GM12865 (cell line): ENCODE results near the gene ABHD8.

Source experiments
- DNase-seq: peaks from one replicate; pipeline ENCODE4 v3.0.0; 2010; ENCODE audit warnings: low read depth
- H3K4me3 ChIP-seq: 2 replicates; pipeline ENCODE4 v1.5.1; 2011; ENCODE audit warnings: mild to moderate bottlenecking, low read depth, low read length, control low read depth
- TF ChIP-seq, protein P1 (sequence below): IDR thresholded peaks from 2 replicates; pipeline ENCODE4 v1.5.1; 2011; ENCODE audit warnings: low read length, control low read depth, low read depth, inconsistent platforms; ENCODE audit not compliant: insufficient read depth; ENCODE audit errors: missing control alignments

The ABHD8 gene

DNA sequence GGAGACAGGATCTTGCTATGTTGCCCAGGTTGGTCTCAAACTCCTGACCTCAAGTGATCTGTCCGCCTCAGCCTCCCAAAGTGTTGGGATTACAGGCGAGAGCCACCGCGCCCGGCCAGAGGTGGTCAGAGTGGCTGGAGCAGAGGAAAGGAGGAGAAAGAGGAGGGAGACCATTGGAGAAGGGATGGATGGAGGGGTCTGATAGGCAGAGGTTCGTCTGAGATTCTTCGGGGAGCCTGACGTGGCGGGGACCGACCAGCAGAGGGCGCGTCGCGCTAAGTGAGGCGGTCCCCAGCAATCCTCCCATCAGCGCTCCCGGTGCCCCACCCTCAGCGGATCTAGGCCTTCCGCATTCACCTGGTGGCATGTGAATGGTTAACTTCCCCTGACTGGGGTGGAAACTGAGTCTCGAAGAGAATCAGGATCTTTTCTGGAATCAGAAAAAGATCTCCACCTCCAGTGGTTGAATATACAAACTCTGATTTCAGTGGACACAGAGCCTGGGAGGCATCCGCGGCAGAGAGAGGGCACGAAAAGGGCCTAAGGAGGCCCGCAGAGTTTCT is 43.0 kb upstream of the ABHD8 start:
- TF ChIP-seq, protein P1, sequence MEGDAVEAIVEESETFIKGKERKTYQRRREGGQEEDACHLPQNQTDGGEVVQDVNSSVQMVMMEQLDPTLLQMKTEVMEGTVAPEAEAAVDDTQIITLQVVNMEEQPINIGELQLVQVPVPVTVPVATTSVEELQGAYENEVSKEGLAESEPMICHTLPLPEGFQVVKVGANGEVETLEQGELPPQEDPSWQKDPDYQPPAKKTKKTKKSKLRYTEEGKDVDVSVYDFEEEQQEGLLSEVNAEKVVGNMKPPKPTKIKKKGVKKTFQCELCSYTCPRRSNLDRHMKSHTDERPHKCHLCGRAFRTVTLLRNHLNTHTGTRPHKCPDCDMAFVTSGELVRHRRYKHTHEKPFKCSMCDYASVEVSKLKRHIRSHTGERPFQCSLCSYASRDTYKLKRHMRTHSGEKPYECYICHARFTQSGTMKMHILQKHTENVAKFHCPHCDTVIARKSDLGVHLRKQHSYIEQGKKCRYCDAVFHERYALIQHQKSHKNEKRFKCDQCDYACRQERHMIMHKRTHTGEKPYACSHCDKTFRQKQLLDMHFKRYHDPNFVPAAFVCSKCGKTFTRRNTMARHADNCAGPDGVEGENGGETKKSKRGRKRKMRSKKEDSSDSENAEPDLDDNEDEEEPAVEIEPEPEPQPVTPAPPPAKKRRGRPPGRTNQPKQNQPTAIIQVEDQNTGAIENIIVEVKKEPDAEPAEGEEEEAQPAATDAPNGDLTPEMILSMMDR = peak; percentile 94
- DNase-seq = peak; percentile 82
- no peak overlapping the region for H3K4me3 ChIP-seq

- no peak for DNase-seq
- H3K4me3 ChIP-seq = no peak overlapping the region
- TF ChIP-seq, protein P1 = no peak
Measured at GRCh38 chr19:17341845-17342244, 38.6 kb upstream of the ABHD8 start.

DNA sequence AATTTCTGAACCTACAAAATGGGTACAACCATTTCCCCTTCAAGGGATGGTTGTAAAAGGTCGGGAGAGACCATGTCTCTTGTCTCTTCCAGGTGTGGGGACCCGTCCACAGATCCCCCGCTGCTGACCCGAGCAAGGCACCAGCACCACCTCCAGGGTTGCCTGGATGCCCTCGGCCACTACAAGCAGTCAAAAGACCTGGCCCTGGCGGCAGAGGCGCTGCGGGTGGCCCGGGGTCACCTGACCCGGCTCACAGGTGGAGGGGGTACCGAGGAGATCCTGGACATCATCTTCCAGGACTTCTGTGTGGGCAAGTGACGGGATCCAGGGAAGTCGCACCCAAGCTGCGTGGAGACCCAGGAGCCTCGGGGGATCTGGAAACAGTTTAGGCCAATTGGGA is 38.2 kb upstream of the ABHD8 start:
- no peak overlapping the region for H3K4me3 ChIP-seq
- no peak for DNase-seq
- TF ChIP-seq, protein P1 = no peak

GRCh38 chr19:17340871-17341357 is 37.7 kb upstream of the ABHD8 start:
- H3K4me3 ChIP-seq = no peak overlapping the region
- no peak for DNase-seq
- TF ChIP-seq, protein P1 = no peak

DNA sequence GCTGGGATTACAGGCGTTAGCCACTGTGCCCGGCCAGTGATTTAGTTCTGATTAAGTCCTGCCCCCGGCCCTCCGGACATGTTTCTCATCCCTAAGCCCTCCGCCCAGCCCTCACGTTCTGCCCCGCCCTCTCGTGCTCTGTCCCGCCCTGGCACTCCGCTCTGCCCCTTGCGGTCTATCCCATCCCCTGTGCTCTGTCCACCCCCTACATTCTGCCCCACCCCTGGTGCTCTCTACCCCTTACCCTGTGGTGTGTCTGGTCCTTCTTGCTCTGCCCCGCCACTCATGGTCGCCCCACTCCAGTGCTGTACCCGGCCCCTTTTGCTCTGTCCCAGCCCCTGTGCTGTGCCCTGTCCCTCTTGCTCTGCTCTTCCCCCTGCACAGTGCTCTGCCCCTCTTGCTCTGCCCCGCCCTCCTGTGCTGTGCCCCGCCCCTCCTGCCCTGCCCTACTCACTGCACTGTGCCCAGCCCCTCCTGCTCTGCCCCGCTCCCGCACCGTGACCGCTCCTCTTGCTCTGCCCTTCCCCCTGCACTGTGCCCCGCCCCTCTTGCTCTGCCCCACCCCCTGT is 37.2 kb upstream of the ABHD8 start:
- no peak overlapping the region for H3K4me3 ChIP-seq
- DNase-seq = peak; percentile 59
- TF ChIP-seq, protein P1 = no peak

- TF ChIP-seq, protein P1 = no peak
- no peak overlapping the region for H3K4me3 ChIP-seq
- peak; percentile 50 for DNase-seq
Measured at GRCh38 chr19:17339088-17339741, 36.0 kb upstream of the ABHD8 start.
